DMS153 treated with DMSO at 0.1 percent for 48 hours (cell line): Measurements from ENCODE around the gene PRDM8.
"Not testable (repeated sequence)": the region's sequence is repeated elsewhere in the genome, so short reads cannot be mapped to it uniquely, and the experiment has no call there.

ENCODE experiments used
- DNase-seq: peaks from one replicate; lab custom pipeline; 2025; ENCODE audit not compliant: unreplicated experiment; lab: John Stamatoyannopoulos, UW

PRDM8 gene

DNA sequence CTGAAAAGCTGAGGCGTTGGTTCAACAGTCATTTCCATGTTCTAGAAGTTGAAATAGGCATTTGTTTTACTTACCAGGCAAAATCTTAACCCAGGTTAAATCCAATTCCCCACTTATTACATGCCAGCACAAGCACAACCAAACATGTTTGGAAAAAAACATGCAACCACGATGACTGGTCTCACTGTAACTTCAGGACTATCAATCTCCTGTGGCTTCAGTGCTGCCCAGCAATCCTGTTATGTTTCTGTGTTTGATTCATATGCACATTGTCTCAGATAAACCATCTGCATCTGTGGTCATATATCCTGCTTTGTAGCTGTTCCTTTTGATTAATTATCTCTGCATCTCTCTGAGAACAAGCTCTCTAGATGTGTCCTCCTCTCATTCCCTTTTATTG lies 28.3 kb downstream of the PRDM8 start:
- DNase-seq = no peak

DNA sequence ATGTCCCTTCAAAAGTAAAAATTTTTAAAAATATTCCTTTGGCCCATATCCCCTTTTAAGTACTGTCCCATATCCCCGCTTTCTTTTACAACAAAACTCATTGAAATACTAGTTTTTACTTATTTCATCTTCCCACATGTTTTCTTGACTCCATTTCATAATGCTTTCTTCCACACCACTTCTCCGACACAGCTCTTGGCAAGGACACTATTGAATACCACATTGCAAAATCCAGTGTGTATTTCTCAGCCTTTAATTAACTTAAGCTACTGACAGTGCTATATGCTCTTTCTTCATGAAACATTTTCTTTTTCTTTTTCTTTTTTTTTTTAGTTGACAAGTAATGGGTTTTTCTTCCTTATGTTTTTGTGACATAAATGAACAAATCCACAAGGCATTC lies 28.8 kb downstream of the PRDM8 start:
- no peak for DNase-seq

DNA sequence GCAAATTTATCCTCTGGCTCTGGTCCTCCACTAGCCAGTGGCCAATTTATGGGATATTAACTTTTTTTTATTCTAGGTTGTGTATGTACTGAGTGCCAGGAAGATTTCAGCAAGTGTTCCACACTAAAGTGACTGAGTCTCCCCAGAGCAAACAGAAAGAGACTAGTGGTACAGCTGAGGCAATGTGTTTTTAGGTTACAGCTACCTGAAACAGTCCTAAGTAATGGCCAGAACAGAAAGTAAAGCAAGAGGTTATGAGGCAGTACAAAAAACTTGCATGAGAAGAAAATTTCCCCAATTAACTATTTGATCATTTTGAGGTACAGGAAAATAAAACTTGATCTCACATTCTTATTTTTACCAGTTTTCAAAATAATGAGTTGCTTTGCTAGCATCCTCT lies 31.2 kb downstream of the PRDM8 start:
- no peak for DNase-seq

DNA sequence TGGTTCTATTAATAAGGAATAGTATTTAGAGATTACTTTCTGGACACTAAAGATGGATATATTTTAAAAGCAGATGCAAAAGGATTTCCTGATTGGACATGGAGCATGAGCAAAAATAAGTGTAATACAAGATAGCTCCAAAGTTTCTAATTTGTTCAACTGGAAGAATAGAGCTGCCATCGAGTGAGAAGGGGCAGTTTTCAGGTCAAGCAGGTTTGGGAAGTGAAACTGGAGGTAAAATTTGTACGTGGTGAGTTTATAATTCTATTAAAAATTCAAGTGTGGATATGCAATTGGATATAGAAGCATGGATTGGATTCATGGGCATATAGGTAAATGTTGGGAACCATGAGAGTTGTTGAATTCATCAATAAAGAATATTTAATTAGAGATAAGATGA lies 31.8 kb downstream of the PRDM8 start:
- no peak for DNase-seq

DNA sequence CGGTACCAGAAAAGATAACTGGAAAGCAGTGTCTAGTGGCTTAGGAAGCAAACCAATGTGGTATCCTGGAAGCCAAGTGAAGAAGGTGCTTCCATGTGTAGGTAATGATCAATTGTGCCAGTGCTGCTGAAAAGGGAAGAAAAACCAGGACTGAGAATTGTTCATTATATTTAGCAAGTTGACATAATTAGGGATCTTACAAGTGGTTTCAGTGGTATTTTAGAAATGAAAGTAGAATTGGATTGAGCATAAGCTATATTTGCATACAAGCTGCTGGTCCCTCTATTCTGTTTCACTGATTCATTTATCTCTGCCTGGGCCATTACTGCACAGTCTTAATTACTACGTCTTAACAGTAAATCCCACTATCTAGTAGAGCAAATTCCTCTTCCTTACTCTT lies 32.3 kb downstream of the PRDM8 start:
- no peak for DNase-seq

DNA sequence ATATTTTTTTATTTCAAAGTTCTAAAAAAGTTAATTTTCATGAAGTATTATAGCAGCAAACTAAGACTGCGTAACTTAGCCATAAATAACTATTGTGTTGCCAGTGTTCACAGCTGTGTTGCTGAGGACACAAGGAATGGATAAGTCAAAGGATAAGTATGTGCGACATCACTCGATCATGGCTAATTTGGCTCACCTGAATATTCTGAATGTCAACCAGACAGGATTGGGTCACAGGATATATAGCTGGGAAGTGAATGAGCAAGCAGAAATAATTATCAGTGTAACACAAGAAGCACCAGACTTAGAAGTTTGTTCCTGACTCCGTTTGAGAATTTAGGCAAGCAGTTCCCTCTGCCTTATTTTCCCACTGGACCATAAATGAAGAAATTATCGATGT lies 33.9 kb downstream of the PRDM8 start:
- DNase-seq = no peak

DNA sequence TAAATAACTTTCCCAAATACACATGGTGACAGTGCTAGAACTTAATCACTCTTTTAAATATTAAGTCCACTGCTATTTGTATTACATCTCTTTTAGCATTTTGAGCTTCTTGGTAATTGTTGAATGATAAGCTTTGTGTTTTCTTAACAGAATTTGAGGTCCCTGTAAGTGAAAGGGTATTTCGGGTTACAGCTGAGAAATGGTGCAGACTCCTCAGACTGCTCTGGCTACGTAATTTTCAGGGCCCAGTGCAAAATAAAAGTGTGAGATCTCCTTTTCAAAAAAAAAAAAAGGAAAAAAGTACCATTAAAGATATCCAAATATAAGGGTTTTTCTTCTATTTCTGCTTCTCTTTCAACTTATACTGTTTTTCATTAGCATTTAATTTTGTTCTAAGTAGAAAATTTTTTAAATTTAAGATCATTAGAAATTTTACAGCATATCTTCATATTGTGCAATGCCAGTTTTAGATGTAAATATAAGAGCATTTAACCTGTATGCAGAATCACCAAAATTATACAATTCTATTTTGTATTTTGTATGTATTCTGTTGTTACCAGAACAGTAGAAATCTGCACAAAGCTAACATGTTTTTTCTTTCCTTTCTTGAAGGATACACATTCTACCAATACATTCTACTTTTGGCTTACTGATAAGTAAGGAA lies 35.5 kb downstream of the PRDM8 start:
- DNase-seq = no peak

DNA sequence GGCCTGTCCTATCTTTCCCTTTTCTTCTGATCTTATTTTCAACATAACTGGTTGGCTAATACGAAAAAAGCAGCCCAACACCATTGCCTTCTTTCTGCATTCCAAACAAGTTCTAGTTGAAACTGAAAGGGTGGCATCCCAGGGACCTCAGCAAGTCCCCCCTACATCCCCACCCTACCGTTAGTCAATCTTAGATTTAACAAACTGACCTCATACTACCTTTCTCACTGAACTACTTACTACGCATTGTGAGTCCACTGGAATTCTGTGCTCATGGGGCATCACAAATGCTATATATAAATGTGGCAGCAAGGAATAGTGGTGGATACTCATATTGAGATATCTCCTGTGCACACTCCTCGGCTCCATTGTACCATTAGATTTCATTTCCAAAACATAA lies 36.1 kb downstream of the PRDM8 start:
- DNase-seq = no peak

DNA sequence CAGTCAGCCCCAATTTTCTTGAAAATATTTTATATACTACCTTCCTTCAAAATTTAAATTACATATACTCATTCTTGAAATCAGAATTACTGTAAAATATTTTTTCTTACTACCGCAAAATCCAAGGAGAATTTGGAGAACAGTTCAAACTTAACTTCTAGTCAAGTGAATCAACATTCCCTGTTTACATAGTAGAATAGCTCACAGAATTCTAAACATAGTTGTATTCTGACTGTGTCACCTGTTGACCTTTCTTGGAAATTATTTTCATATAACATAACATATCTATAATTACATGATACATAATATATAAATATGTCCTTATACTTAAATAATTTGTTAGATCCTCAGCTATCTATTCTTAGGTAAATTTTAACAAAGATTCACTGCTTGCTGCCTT lies 38.1 kb downstream of the PRDM8 start:
- no peak for DNase-seq

DNA sequence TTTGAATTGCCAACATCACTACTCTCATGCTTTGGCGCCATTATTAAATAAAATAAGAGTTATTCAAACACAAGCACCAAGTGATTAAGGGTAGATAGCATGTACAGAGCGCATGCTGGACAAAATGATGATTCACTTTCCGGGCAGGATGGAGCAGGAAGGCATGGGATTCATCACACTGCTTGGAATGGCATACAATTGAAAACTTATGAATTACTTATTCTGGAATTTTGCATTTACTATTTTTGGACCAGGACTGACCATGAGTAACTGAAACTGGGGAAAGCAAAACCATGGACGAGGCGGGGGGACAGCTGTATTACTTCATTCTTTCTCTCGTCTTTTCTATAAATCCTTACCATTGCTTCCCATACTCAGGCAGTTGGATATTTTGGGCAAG lies 40.7 kb downstream of the PRDM8 start:
- DNase-seq = no peak

DNA sequence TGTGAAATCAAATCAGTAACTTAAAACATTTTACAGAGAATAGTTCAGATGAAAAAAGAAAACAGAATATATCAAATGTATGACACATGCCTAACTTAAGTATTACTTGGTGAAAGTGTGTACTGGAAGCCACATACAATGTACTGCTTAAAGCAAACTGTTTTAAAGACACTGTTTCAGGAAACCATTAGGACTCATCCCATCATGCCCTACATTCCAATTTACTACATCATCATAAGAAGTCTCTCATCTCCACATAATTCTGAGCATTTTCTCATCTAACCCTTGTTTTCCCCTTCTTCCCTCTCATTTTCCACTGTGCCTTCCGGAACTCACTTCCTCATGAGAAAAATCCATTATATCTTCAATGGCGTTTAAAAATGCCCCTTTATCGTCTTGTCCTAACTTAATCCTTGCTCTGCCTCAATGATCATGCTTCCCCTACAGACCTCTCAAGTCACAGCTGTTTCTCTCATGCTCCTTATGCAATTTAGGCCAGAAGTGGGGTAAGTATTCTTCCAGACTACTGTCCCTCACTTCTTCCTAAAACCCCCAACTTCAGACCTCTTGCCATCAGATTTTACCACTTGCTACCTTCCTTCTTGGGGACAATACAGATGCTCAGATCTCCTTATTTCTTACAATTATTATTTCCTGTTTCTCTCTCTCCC lies 42.3 kb downstream of the PRDM8 start:
- DNase-seq = no peak

DNA sequence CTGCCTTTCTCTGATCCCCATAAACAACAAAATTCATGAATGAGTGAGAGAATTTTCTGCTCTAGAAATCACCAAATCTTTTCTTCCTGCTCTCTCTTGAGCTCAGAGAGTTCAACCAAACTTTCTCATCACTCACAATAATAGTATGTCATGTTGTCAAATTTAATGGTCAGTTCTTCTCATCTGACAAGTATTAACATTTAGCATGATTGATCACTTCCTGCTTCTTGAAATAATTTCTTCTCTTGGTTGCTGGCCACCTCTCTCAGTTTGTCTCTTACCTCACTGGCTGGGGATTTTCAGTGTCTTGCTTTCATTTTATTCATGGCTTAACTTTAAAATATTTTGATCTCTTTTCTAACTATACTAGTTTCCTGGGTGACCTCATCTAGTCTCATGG lies 43.7 kb downstream of the PRDM8 start:
- DNase-seq = no peak

DNA sequence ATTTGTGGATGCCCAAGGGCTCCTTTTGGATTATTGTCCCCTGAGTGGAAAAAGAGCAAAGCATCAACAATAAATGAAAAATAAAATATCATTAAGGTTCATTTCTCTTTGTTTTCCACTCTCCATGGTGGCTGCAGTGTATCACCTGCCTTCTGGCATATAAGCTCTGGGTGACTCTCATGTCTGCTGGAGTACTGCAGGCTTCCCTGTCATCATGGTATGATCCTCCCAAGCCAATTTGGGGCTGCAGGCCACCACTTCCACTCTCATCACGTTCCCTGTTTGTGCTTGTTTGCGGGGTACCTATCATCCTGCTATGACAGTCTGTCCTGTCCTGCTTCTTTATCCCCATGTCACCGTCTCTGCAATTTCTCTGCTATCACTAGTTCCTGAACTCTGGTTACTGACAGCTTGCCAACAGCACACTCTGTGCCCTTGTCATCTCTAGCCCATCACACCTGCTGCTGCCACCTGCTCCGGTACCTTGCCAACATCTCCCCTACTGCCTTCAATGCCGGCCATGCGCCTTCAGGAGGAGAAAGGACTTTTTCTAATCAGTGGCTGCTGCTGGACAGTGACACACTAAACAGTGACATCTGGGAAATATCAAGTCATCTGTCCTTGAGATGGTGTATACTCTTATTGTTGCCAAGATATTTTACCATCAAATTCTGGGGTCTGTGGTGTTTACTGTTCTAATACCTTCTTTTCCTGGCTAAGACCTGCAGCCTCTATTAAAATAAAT lies 46.1 kb downstream of the PRDM8 start:
- DNase-seq = no peak

DNA sequence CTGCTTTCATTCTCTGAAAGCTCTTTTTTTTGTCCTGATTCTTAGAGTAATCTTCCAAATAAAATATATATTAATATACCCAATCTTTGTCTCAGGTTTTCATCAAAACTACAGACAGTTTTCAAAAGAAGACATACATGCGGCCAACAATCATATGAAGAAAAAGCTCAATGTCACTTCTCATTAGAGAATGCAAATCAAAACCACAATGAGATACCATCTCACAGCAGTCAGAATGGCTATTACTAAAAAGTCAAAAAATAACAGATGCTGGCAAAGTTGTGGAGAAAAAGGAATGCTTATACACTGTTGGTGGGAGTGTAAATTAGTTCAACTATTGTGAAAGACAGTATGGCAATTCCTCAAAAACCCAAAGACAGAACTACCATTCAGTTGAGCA lies 50.2 kb downstream of the PRDM8 start:
- not testable (repeated sequence) for DNase-seq

DNA sequence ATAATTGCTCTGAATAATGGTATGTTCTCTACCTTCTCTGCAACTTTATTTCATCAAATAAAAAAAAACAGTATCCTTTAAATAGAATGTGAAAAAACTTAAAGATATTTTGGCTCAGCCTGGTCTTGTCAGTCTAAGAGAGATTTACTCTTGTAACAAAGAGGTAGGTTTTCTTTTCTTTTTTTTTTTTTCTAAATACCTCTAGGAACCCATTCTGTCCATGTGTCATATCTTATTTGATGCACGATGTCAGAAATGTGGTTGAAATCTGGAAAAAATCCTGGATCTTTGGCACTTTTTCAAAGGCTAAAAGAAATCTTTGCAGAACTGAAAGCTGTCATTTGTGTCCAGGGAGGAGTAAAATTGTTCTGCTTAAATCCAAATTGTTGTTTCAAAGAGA lies 51.8 kb downstream of the PRDM8 start:
- no peak for DNase-seq

DNA sequence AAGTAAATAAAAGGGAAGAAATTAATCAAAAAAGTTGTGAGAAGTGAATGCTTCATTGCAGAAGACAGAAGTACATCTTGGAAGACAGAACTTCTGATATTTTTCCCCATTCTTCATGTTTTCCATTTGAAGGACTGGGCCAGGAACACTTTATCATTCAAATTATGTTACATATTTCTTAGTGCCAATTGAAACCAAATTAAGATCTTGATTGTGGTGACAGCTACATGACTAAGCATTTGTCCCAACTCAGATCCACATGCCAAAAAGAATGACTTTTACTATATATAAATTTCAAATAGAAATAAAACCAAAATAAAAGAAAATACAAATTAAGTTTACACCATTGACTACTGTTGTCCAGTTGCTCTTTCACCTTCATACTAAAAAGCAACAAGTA lies 55.1 kb downstream of the PRDM8 start:
- no peak for DNase-seq

DNA sequence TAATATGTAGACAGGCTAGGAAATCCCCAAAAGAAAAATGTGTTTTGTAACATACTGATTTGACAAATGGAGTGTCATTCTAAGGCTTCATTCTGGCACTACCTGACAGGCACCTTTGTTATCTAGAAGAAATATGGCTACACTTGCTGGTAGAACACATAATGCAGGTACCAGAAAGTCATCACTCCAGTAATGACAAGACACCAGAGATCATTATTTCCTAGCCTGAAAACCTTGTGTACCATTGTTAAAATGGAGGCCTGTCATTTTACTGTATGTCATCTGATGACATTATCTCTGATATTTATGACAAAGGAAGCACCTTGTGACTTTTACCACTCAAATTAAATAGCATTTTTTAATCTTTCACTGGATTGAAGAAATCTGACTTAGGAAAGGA lies 55.6 kb downstream of the PRDM8 start:
- DNase-seq = no peak

DNA sequence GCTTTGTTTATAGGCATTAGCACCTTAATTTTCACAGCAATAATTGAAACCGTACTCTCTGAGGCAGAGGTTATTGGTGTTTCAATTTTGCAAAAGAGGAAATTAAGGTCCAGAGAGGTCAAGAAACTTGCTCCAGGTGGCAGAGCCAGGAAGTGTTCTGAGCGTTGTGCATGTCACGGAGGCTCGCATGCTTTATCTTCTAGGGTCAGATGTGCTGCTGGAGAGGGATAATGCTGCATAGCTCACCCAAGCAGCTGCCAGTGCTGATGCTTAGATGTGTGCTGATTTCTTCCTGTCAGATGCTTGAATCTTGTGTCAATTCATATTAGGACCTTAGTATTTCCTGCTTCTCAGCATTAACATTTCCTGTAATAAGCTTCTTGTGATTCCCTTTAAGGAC lies 56.2 kb downstream of the PRDM8 start:
- no peak for DNase-seq
